Neural cell (in vitro differentiated cells): ENCODE measurements around the gene IGF2BP2.

Experiments
- CTCF ChIP-seq: fragments of 450-650 bp; IDR thresholded peaks from 2 replicates; pipeline ENCODE4 v1.5.1; 2014; ENCODE audit warnings: antibody characterized with exemption, mild to moderate bottlenecking, moderate library complexity; ENCODE audit not compliant: poor library complexity, severe bottlenecking
- EP300 ChIP-seq: fragments of 450-650 bp; conservative IDR thresholded peaks from 2 replicates; pipeline ENCODE4 v1.6.1; 2014; ENCODE audit warnings: antibody characterized with exemption, mild to moderate bottlenecking, moderate library complexity; ENCODE audit not compliant: poor library complexity, severe bottlenecking
- EZH2 ChIP-seq: fragments of 200-600, 300-800 bp; shearing (Covaris generic), sonication (generic); IDR thresholded peaks from 2 replicates; pipeline ENCODE4 v1.6.1; 2014; ENCODE audit warnings: antibody characterized with exemption, low read length, borderline replicate concordance, mild to moderate bottlenecking; ENCODE audit not compliant: insufficient read depth, poor library complexity, severe bottlenecking
- MXI1 ChIP-seq: fragments of 450-650 bp; conservative IDR thresholded peaks from 2 replicates; pipeline ENCODE4 v1.6.1; 2014; ENCODE audit warnings: antibody characterized with exemption, mild to moderate bottlenecking; ENCODE audit not compliant: poor library complexity, severe bottlenecking
- POLR2AphosphoS5 ChIP-seq: IDR thresholded peaks from 2 replicates; pipeline ENCODE4 v1.6.1; 2012
- RAD21 ChIP-seq: fragments of 450-650 bp; conservative IDR thresholded peaks from 2 replicates; pipeline ENCODE4 v1.6.1; 2014; ENCODE audit warnings: antibody characterized with exemption, mild to moderate bottlenecking, moderate library complexity
- REST ChIP-seq: IDR thresholded peaks from 2 replicates; pipeline ENCODE4 v1.6.1; 2012; ENCODE audit warnings: borderline replicate concordance
- SMC3 ChIP-seq: fragments of 450-650 bp; conservative IDR thresholded peaks from 2 replicates; pipeline ENCODE4 v1.6.1; 2014; ENCODE audit warnings: antibody characterized with exemption, mild to moderate bottlenecking, moderate library complexity; ENCODE audit not compliant: poor library complexity
- TAF1 ChIP-seq: IDR thresholded peaks from 2 replicates; pipeline ENCODE4 v1.6.1; 2012; ENCODE audit warnings: low read depth

- TF ChIP-seq CTCF (no peak), RAD21 (no peak), EP300 (no peak), REST (no peak), POLR2AphosphoS5 (no peak), SMC3 (no peak), EZH2 (no peak), TAF1 (no peak), MXI1 (no peak)
Observed at GRCh38 chr3:185784317-185784716, 40.5 kb downstream of the IGF2BP2 start.
